Stimulated activated CD8-positive, alpha-beta memory T cell treated with anti-CD3 and anti-CD28 coated beads, Interleukin-12 subunit alpha, Interleukin-12 subunit beta, amount 100 ng/mL, for 24 hours (primary cell): ENCODE data around the gene TSPO.
"Not testable (repeated sequence)": the region's sequence is repeated elsewhere in the genome, so short reads cannot be mapped to it uniquely, and the experiment has no call there.

ENCODE experiments used
- DNase-seq: peaks from one replicate; pipeline ENCODE4 v3.0.0-alpha.2; 2020; ENCODE audit errors: extremely low read depth

The TSPO gene

GRCh38 chr22:43151251-43152002, at the start of gene TSPO:
TSS of gene TSPO (plus strand) at chr22:43151559. CDS start at chr22:43159239, 7,680 bp downstream.
- DNase-seq = no peak

- not testable (repeated sequence) for DNase-seq
Observed at GRCh38 chr22:43104056-43104625, 47.2 kb upstream of the TSPO start.

GRCh38 chr22:43104950-43105349, 46.4 kb upstream of the TSPO start:
- not testable (repeated sequence) for DNase-seq

- DNase-seq = no peak
Observed at GRCh38 chr22:43106302-43106701, 45.1 kb upstream of the TSPO start.

- no peak for DNase-seq
Observed at GRCh38 chr22:43109511-43109910, 41.8 kb upstream of the TSPO start.

- no peak for DNase-seq
Observed at GRCh38 chr22:43109921-43110443, 41.4 kb upstream of the TSPO start.

GRCh38 chr22:43110444-43110926, 40.9 kb upstream of the TSPO start, which contains the start of gene BIK:
TSS of gene BIK (plus strand) at chr22:43110750. CDS start at chr22:43124023, 13,273 bp downstream.
- no peak for DNase-seq

- no peak for DNase-seq
Observed at GRCh38 chr22:43110927-43111623, 40.3 kb upstream of the TSPO start.

GRCh38 chr22:43113526-43114251, 37.7 kb upstream of the TSPO start:
- no peak for DNase-seq

- no peak for DNase-seq
Observed at GRCh38 chr22:43114958-43115357, 36.4 kb upstream of the TSPO start.

- DNase-seq = no peak
Observed at GRCh38 chr22:43116932-43117331, 34.4 kb upstream of the TSPO start.

GRCh38 chr22:43118024-43118849, 33.1 kb upstream of the TSPO start:
- no peak for DNase-seq

- DNase-seq = no peak
Observed at GRCh38 chr22:43118953-43119458, 32.4 kb upstream of the TSPO start.

- no peak for DNase-seq
Observed at GRCh38 chr22:43126501-43127165, 24.7 kb upstream of the TSPO start.

GRCh38 chr22:43127166-43127908, 24.0 kb upstream of the TSPO start:
- no peak for DNase-seq

- no peak for DNase-seq
Observed at GRCh38 chr22:43128116-43128515, 23.2 kb upstream of the TSPO start.

- no peak for DNase-seq
Observed at GRCh38 chr22:43128928-43129424, 22.4 kb upstream of the TSPO start.

GRCh38 chr22:43129426-43130425, 21.6 kb upstream of the TSPO start:
- DNase-seq = no peak
